ENCODE data around the gene RRM2. TPM values are rescaled to one million over a fixed set of nuclear protein-coding genes. Genes with fewer than 3 reads are reported as not detected.

The RRM2 gene
- polyA plus RNA-seq, 2 of the 4 experiments (the other 2 are of a cell fraction) = 84.4 to 111 TPM

DNA sequence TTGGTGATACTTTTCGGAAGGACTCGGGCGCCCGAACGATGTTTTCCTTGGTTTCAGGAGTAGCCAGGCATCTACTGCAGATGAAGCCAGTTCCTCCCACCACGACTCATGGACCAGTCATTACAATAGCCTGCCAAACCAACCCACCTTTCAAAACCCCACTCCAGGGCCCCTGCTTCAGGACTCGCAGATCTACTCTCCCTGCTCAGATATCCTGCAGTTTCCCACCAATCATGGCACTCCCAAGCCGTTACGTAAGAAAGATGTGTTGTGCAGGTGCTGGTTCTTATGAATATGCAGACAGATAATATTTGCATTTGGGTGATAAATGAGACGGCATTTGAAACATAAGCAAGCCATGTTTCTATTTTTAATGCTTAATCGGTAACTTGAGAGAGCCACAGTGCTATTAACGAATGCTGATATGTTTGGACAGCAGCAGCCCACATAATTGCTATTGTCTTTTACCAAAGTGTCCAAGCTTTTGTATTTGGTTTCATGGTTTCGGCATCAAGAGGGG lies 38.8 kb upstream of the RRM2 start:
- DNase-seq (ENCODE audit: low read depth in 1 of 2, low spot score in 1 of 2) = no peak
- H3K4me2 ChIP-seq = no peak overlapping the region
- H3K9me3 ChIP-seq = no peaks in the 10 kb centered on the region
- WGBS (ENCODE audit: missing lambda C conversion rate) = 76% methylated on average over 13 of the region's 13 CpGs
- no peak overlapping the region for H3K4me3 ChIP-seq
- no peak for ATAC-seq
- FAIRE-seq = no peak
- TF ChIP-seq, protein P1, sequence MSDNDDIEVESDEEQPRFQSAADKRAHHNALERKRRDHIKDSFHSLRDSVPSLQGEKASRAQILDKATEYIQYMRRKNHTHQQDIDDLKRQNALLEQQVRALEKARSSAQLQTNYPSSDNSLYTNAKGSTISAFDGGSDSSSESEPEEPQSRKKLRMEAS (IDR thresholded peaks at IDR 0.05) = no peak
- TF ChIP-seq TP53 (CRISPR knock-in tag; IDR thresholded peaks at IDR 0.05) (no peak), SREBF2 (IDR thresholded peaks at IDR 0.05) (no peak), HOXA7 (CRISPR knock-in tag; IDR thresholded peaks at IDR 0.05) (no peak), RARB (CRISPR knock-in tag; IDR thresholded peaks at IDR 0.05) (no peak), EP300 (IDR thresholded peaks at IDR 0.05) (no peak), NR3C1 (IDR thresholded peaks at IDR 0.05) (no peak), MYC (IDR thresholded peaks at IDR 0.05; ENCODE audit: borderline replicate concordance, low read length) (no peak), HDAC2 (IDR thresholded peaks at IDR 0.05) (no peak), ZFP36 (IDR thresholded peaks at IDR 0.05; ENCODE audit: borderline replicate concordance, partially characterized antibody) (no peak), GATA3 (IDR thresholded peaks at IDR 0.05; ENCODE audit: borderline replicate concordance) (no peak), KDM5A (IDR thresholded peaks at IDR 0.05) (no peak)
- TF ChIP-seq, protein P2, sequence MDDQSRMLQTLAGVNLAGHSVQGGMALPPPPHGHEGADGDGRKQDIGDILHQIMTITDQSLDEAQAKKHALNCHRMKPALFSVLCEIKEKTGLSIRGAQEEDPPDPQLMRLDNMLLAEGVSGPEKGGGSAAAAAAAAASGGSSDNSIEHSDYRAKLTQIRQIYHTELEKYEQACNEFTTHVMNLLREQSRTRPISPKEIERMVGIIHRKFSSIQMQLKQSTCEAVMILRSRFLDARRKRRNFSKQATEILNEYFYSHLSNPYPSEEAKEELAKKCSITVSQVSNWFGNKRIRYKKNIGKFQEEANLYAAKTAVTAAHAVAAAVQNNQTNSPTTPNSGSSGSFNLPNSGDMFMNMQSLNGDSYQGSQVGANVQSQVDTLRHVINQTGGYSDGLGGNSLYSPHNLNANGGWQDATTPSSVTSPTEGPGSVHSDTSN (IDR thresholded peaks at IDR 0.05) = no peak
- TF ChIP-seq, protein P3, sequence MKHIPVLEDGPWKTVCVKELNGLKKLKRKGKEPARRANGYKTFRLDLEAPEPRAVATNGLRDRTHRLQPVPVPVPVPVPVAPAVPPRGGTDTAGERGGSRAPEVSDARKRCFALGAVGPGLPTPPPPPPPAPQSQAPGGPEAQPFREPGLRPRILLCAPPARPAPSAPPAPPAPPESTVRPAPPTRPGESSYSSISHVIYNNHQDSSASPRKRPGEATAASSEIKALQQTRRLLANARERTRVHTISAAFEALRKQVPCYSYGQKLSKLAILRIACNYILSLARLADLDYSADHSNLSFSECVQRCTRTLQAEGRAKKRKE (CRISPR knock-in tag; IDR thresholded peaks at IDR 0.05; ENCODE audit: low read depth) = no peak
- TF ChIP-seq, protein P4, sequence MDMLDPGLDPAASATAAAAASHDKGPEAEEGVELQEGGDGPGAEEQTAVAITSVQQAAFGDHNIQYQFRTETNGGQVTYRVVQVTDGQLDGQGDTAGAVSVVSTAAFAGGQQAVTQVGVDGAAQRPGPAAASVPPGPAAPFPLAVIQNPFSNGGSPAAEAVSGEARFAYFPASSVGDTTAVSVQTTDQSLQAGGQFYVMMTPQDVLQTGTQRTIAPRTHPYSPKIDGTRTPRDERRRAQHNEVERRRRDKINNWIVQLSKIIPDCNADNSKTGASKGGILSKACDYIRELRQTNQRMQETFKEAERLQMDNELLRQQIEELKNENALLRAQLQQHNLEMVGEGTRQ (IDR thresholded peaks at IDR 0.05) = no peak
- POLR2A ChIA-PET = no interaction called here
- CTCF ChIA-PET = interaction anchor here (1.0 to 27.5 kb wide), 5 partner anchors 7 to 584 kb away, joined by 4 to 612 read pairs (median 5); partner anchors contain the start of gene CYS1
- 0 out of 3 replicates have a peak, but pooled peaks cover 7% of the 10 kb centered on the region for H3K4me1 ChIP-seq
- no peak overlapping the region for H3K27ac ChIP-seq

DNA sequence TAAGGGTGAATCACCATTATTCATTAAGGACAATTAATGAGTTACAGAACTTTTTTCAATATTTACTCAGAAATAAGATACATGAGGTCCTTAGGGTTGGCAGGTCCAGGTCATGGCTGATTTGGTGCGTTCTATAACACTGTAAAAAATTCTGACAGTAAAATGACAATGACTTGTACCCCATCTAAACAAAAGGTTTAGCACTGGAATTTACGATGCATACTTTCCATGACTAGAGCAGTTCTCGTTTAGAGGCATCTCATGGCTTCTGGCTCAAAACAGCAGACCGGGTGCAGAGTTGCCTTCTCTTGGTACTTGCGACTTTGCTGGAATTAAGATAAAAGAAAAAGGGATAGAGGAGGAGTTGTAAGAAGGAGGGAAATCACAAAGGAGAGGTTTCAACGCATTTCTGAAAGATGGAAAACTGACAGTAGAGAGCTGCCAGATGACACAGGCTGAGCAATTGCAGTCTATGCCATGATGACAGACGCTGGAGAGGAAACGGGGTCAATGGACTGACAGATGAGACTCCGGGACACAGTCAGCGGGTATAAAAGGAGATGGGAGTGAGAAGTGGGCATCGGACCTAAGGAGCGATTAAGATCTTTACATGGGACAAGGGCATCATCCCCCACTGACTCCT lies 38.2 kb upstream of the RRM2 start:
- 64% methylated on average over 12 of the region's 12 CpGs for WGBS (ENCODE audit: missing lambda C conversion rate)
- ATAC-seq (no peak), FAIRE-seq (no peak), DNase-seq (ENCODE audit: low read depth in 1 of 2, low spot score in 1 of 2) (no peak)
- no peak overlapping the region for H3K4me3 ChIP-seq
- ChIA-PET POLR2A (no interaction called here), CTCF (interaction anchor here (0.7 to 27.5 kb wide), 6 partner anchors 7 to 584 kb away, joined by 3 to 612 read pairs (median 6); partner anchors contain the start of gene CYS1)
- H3K4me2 ChIP-seq = no peak overlapping the region
- TF ChIP-seq ZC3H11A (IDR thresholded peaks at IDR 0.05) (no peak), SMC3 (IDR thresholded peaks at IDR 0.05) (no peak), PHF8 (IDR thresholded peaks at IDR 0.05; ENCODE audit: borderline replicate concordance, low read depth) (no peak), BHLHE40 (IDR thresholded peaks at IDR 0.05; ENCODE audit: low read depth, low read length) (no peak), NFE2L2 (conservative IDR thresholded peaks at IDR 0.05; ENCODE audit: low read length) (no peak), CEBPB (IDR thresholded peaks at IDR 0.05) (no peak), EP300 (IDR thresholded peaks at IDR 0.05) (no peak), CBX2 (IDR thresholded peaks at IDR 0.05; ENCODE audit: borderline replicate concordance, low read depth) (no peak), CHD2 (IDR thresholded peaks at IDR 0.05; ENCODE audit: low read length, partially characterized antibody) (no peak), FOSB (CRISPR knock-in tag; IDR thresholded peaks at IDR 0.05) (no peak), KDM1A (IDR thresholded peaks at IDR 0.05; ENCODE audit: low read depth) (no peak), ZFP36 (IDR thresholded peaks at IDR 0.05; ENCODE audit: borderline replicate concordance, partially characterized antibody) (no peak), EHMT2 (IDR thresholded peaks at IDR 0.05; ENCODE audit: low read depth) (no peak), ZSCAN20 (CRISPR knock-in tag; IDR thresholded peaks at IDR 0.05) (no peak), JUNB (IDR thresholded peaks at IDR 0.05) (no peak), HOXB13 (CRISPR knock-in tag; IDR thresholded peaks at IDR 0.05; ENCODE audit: low read depth) (no peak)
- TF ChIP-seq, protein P5, sequence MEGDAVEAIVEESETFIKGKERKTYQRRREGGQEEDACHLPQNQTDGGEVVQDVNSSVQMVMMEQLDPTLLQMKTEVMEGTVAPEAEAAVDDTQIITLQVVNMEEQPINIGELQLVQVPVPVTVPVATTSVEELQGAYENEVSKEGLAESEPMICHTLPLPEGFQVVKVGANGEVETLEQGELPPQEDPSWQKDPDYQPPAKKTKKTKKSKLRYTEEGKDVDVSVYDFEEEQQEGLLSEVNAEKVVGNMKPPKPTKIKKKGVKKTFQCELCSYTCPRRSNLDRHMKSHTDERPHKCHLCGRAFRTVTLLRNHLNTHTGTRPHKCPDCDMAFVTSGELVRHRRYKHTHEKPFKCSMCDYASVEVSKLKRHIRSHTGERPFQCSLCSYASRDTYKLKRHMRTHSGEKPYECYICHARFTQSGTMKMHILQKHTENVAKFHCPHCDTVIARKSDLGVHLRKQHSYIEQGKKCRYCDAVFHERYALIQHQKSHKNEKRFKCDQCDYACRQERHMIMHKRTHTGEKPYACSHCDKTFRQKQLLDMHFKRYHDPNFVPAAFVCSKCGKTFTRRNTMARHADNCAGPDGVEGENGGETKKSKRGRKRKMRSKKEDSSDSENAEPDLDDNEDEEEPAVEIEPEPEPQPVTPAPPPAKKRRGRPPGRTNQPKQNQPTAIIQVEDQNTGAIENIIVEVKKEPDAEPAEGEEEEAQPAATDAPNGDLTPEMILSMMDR (IDR thresholded peaks at IDR 0.05) = no peak
- TF ChIP-seq, protein P6, sequence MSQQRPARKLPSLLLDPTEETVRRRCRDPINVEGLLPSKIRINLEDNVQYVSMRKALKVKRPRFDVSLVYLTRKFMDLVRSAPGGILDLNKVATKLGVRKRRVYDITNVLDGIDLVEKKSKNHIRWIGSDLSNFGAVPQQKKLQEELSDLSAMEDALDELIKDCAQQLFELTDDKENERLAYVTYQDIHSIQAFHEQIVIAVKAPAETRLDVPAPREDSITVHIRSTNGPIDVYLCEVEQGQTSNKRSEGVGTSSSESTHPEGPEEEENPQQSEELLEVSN (IDR thresholded peaks at IDR 0.05; ENCODE audit: borderline replicate concordance, low read depth) = no peak
- H3K4me1 ChIP-seq = 0 out of 3 replicates have a peak, but pooled peaks cover 7% of the 10 kb centered on the region
- H3K27ac ChIP-seq = no peak overlapping the region
- H3K9me3 ChIP-seq = no peaks in the 10 kb centered on the region

All from A549 (cell line).